Activated T-cell treated with anti-CD3 and anti-CD28 coated beads, Interleukin-2, amount 50 U/mL, for 72 hours (primary cell): ENCODE results near the gene CDK10. TPM values are rescaled to one million over a fixed set of nuclear protein-coding genes. Genes with fewer than 3 reads are reported as not detected.
A peak's percentile ranks its signal among the peaks of the same experiment; 100 is the strongest.

Experiments
- ATAC-seq, 2 donors: fragments of 150-1000 bp; cut with Tn5 transposase; replicated peaks in 1 of 2; 2 replicates each; pipeline ENCODE4 v1.10.0; 2021; ENCODE audit warnings: moderate library complexity in 2 of 2, mild to moderate bottlenecking in 1 of 2
- DNase-seq, 2 donors: peaks; one replicate each; pipeline ENCODE4 v3.0.0; 2021 to 2022; ENCODE audit warnings: mixed read lengths in 1 of 2
- H3K27ac Mint-ChIP-seq: one replicate; pipeline ENCODE4 v1.8.0; 2022; ENCODE audit warnings: mild to moderate bottlenecking, moderate library complexity, mixed read lengths
- H3K27me3 Mint-ChIP-seq: one replicate; pipeline ENCODE4 v1.8.0; 2022; ENCODE audit warnings: low read depth, mixed read lengths
- H3K36me3 Mint-ChIP-seq, 2 donors: one replicate each; pipeline ENCODE4 v1.8.0; 2022; ENCODE audit warnings: mixed read lengths in 2 of 2, mild to moderate bottlenecking in 1 of 2; ENCODE audit not compliant: insufficient read depth in 2 of 2
- H3K4me1 Mint-ChIP-seq: one replicate; pipeline ENCODE4 v1.8.0; 2022; ENCODE audit warnings: low read depth, mixed read lengths
- H3K4me3 Mint-ChIP-seq, 2 donors: one replicate each; pipeline ENCODE4 v1.8.0; 2022; ENCODE audit warnings: mild to moderate bottlenecking in 2 of 2, mixed read lengths in 2 of 2, moderate library complexity in 2 of 2
- H3K9me3 Mint-ChIP-seq, 2 donors: one replicate each; pipeline ENCODE4 v1.8.0; 2022; ENCODE audit warnings: mixed read lengths in 2 of 2
- total RNA-seq, 2 donors: library from RNA; stranded (reverse); gene quantifications; one replicate each; pipeline ENCODE4 v1.2.3, GENCODE V29; 2022

The CDK10 gene
- total RNA-seq, 2 donors from 2014 or later, result 66.6 to 83.2 TPM

DNA sequence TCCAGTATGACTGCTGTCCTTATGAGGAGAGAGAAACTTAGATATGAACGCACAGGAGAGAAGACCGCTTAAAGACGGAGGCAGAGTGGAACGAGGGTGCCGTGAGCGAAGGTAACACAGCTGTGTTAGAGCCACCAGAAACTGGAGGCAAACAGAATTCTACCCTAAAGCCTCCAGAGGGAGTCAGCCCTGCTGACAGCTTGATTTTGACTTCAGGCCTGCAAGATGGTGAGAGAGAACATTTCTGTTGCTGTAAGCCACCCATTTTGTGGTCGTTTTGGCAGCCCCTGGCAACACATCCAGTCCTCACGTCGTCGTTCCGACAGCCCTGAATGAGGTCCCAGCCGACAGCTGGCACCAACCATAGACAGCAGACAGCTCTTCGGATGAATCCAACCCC, 17.8 kb downstream of the CDK10 start:
- H3K36me3 Mint-ChIP-seq, result no peaks in the 10 kb centered on the region
- H3K4me1 Mint-ChIP-seq, result peaks cover 19% of the 10 kb centered on the region
- no peaks in the 10 kb centered on the region for H3K9me3 Mint-ChIP-seq
- ATAC-seq, result no peak
- H3K27me3 Mint-ChIP-seq, result no peaks in the 10 kb centered on the region
- no peak overlapping the region for H3K27ac Mint-ChIP-seq
- no peak overlapping the region for H3K4me3 Mint-ChIP-seq
- DNase-seq, result no peak

DNA sequence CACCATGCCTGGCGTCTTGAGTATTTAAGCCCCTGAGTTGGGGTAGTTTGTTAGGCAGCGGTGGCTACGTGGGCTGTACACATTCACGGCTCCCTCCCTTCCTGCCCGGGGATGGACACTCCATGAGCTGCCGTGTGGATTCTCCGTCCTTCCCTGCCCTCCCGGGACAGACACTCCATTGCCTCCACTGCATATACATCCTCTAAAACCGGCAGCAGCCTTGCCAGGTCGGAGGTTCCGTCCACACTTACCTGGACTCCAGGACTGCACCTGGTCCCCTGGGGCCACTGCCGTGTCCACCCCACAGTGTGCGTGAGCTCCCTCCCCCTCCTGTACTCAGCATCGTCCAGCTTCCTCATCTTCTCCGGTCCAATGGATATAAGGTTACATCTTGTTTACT, 18.5 kb downstream of the CDK10 start:
- no peaks in the 10 kb centered on the region for H3K27me3 Mint-ChIP-seq
- no peaks in the 10 kb centered on the region for H3K36me3 Mint-ChIP-seq
- H3K4me3 Mint-ChIP-seq, result no peak overlapping the region
- no peak for ATAC-seq
- H3K27ac Mint-ChIP-seq, result no peak overlapping the region
- peaks cover 17% of the 10 kb centered on the region for H3K4me1 Mint-ChIP-seq
- DNase-seq, result no peak
- no peaks in the 10 kb centered on the region for H3K9me3 Mint-ChIP-seq

DNA sequence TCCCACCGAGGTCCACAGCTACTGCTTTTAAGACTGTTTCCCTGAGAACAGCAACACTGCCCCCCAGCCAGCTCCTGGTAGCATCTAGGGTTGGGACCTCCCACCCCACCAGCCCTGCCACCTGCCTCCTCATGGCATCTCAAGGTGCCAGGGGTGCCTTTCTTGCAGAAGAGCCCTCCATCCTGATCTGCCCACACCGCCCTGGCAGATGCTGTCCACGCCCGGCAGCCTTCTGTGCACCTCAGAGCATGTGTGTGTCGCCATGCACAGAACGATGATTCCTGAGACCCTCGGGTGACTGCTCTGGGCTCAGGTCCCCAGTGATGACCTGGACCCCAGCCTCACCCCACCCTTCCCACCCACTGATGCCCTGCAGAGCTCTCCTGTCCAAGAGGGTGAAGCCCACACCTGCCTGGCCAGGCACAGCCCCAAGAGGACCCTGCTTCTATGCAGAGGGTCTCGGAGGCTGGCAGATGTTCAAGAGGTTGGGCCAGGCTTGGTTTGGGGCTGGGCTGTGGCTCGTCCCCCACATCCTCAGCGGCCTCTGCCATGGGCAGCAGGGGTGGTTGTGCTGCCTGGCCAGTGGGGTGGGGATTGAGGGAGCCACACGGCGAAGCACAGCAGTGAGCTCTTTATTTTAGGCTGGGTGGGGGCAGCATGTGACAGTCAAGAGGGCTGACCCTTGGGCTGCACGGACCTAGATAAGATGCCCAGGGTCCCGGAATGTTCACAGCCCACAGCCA, 20.2 kb downstream of the CDK10 start:
- H3K36me3 Mint-ChIP-seq, result no peaks in the 10 kb centered on the region
- H3K4me3 Mint-ChIP-seq, result peak overlapping the region; percentile 36 to 70
- no peak overlapping the region for H3K27ac Mint-ChIP-seq
- H3K27me3 Mint-ChIP-seq, result no peaks in the 10 kb centered on the region
- H3K9me3 Mint-ChIP-seq, result no peaks in the 10 kb centered on the region
- ATAC-seq, result no peak
- peaks cover 15% of the 10 kb centered on the region for H3K4me1 Mint-ChIP-seq
- DNase-seq, result no peak

DNA sequence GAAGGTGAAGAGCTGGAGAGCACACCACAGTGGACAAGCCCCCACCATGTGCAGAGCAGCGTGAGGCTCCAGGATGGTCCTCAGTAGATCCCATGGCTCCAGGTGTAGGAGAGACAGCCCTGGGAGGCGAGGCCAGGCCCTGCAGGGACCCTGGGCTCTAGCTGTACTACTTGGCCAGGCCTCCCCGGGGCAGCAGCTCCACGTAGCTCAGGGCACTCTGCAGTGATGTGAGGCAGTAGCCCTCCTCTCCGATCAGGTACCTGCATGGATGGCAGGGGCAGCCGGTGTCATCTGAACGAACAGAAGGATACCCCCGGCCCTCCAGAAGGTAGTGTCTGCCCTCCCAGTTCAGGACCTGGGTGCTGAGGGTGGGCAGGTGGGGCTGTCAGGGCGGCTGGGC, 21.2 kb downstream of the CDK10 start:
- Mint-ChIP-seq H3K4me1 (peaks cover 9% of the 10 kb centered on the region), H3K9me3 (no peaks in the 10 kb centered on the region), H3K36me3 (no peaks in the 10 kb centered on the region), H3K4me3 (no peak overlapping the region), H3K27ac (no peak overlapping the region), H3K27me3 (no peaks in the 10 kb centered on the region)
- no peak for ATAC-seq
- DNase-seq, result no peak

DNA sequence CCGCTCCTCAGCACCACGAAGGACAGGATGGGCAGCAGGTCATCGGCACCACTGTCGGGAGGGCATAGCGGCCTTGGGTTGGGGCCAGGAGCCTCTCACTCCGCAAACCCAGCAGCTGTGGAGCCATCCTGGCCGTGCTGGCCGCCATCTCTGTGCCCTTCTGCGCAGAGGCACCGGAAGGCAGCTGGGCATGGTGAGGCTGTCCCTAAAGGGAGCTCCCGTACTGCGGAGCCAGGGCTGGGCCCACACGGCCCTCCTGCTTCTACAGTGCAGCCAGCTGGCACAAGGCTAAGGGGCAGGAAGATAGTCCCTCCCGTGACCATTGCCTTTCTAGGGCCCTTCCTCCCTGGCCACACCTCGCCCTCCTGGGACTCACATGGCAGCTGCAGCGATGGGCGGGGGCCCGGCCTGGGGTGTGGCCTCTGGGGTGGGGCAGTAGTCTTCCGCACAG, 22.0 kb downstream of the CDK10 start:
- H3K9me3 Mint-ChIP-seq, result no peaks in the 10 kb centered on the region

DNA sequence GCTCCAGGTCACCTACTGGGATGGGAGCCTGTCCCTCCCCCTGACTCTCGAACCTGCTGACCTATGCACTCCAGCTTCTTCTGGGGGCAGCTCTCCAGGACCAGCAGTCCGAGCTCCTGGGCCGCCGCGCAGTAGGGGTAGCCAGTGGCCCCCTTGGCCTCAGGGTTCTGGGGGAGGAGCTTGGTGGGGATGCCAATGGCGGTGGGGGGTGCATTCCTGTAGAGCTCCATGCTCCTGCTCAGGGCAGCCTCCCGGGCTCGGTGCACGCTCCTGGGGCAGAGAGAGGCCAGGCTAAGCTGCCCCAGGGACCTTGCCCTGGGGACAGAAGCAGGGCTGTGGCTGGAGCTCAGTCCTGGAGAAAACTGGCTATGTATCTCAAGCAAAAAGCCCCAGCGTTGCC, 22.7 kb downstream of the CDK10 start:
- no peak for ATAC-seq
- H3K9me3 Mint-ChIP-seq, result no peaks in the 10 kb centered on the region
- peaks cover 12% of the 10 kb centered on the region for H3K4me1 Mint-ChIP-seq
- no peak overlapping the region for H3K27ac Mint-ChIP-seq
- DNase-seq, result no peak
- no peaks in the 10 kb centered on the region for H3K27me3 Mint-ChIP-seq
- H3K4me3 Mint-ChIP-seq, result no peak overlapping the region
- peaks cover 0 to 2% of the 10 kb centered on the region in 2 donors for H3K36me3 Mint-ChIP-seq

More for the DNA sequence above, 22.0 kb downstream of the CDK10 start:
- Mint-ChIP-seq H3K27me3 (no peaks in the 10 kb centered on the region), H3K36me3 (no peaks in the 10 kb centered on the region), H3K4me3 (no peak overlapping the region), H3K27ac (no peak overlapping the region), H3K4me1 (peaks cover 8% of the 10 kb centered on the region)
- no peak for DNase-seq
- no peak for ATAC-seq

DNA sequence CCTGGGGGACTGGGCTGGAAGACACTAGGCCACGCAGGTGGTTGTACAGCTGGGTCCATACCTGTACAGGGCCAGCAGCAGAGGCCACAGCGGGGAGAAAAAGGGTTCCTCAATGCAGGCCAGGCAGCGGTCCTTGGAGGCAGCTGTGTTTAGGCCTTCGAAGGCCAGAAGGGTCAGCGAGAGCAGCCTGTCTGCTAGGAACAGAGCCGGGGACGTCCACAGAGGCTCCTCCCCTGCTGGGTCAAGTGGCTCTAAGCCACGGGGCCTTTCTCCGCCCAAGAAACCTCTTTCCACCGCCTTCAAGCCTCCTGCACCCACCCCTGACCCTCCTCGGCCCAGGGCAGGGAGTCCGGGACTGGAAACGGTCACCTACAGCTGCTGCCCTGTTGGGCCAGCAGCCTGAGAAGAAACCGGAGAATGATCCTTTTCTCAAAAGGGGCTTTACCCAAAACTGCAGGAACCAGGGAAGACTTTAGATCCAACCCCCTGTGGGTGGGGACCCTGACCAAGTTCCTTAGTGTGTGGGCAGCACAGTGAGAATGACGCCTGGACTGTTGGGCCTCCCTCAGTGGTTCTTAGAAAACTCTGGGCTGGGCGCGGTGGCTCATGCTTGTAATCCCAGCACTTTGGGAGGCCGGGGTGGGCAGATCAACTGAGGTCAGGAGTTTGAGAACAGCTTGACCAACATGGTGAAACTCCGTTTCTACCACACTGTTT, 23.4 kb downstream of the CDK10 start:
- Mint-ChIP-seq H3K27me3 (no peaks in the 10 kb centered on the region), H3K4me3 (peak overlapping the region in 1 of 2 donors; percentile 40), H3K9me3 (no peaks in the 10 kb centered on the region), H3K27ac (no peak overlapping the region), H3K4me1 (peaks cover 19% of the 10 kb centered on the region), H3K36me3 (peaks cover under 1 to 5% of the 10 kb centered on the region in 2 donors)
- DNase-seq (no peak), ATAC-seq (no peak)

DNA sequence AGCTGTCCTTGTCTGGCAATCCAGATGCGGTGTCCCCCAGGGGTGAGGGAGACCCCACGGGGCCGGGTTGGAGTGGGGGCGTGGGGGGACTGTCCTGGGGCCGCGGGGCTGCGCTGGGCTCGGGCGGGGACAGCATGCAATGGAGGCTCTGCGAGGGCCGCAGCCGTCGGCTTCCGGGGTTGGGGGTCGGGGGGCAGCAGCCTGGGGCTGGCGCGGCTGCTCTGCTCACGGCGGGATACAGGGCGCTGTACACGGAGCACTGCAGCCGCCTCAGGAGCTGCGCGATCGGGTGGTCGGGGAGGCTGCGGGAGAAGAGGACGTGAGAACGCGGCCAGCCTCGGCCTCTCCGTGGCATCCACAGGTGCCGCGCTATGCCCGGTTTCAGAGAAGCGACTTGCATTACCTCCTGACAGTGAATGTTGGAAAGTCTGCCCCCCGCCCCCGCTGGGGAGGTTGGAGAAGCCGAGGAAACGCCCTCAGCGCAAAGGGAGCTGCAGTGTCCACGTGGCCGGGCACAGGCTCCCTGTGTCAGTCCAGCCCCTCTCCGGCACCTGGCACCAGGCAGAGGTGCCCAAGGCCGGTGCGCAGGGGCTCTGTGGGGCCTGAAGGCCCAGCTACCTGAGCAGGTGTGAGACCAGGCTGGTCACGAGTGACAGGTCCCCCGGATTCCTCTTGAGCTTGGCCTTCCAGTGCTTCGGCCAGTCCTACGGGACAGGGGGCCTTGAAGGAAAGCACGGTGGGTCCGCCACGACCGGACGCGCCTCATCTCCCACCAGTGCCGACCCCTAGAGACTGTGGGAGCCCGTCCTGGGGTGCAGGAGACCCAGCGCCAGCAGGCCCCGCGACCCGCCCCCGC, 24.4 kb downstream of the CDK10 start:
- no peak overlapping the region for H3K27ac Mint-ChIP-seq
- no peak overlapping the region for H3K4me3 Mint-ChIP-seq

DNA sequence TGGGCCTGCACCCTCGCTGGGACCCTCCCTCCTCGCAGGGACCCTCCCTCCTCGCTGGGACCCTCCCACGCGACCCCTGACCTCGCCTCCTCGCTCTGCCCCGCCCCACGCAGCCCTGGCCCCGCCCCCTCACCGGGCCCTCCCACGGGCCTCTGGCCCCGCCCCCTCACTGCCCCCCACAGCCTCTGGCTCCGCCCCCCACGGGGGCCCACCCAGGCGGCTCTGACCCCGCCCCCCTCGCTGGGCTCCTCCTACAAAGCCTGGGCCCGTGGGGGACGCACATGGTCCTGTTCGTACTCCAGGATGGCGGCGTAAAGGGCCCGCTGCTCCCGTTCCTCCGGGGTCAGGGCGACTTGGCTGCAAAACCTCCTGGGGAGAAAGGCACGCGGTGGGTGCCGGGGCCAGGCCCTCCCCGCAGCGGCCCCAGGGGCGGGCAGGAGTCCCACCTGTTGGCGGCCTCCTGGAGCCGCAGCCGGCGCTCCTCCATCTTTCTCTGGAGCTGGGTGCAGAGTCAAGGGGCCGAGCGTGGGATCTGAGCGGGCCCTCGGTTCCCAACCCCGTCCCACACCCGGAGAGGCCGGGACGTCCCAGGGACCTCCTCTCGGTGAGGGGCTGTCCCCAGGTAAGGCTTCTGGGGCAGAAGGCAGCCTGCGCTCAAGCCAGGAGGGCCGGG, 25.2 kb downstream of the CDK10 start:
- ATAC-seq, result peak; percentile 77 to 78
- H3K27me3 Mint-ChIP-seq, result no peaks in the 10 kb centered on the region
- no peak overlapping the region for H3K27ac Mint-ChIP-seq
- H3K4me3 Mint-ChIP-seq, result peak overlapping the region; percentile 79 to 85
- peaks cover 2 to 10% of the 10 kb centered on the region in 2 donors for H3K36me3 Mint-ChIP-seq
- peaks cover 12% of the 10 kb centered on the region for H3K4me1 Mint-ChIP-seq
- H3K9me3 Mint-ChIP-seq, result no peaks in the 10 kb centered on the region
- peak; percentile 67 to 73 for DNase-seq

More for the DNA sequence above, 24.4 kb downstream of the CDK10 start:
- ATAC-seq (peak in 1 of 2 donors; percentile 3), DNase-seq (no peak)
- Mint-ChIP-seq H3K36me3 (peaks cover 2 to 7% of the 10 kb centered on the region in 2 donors), H3K27me3 (no peaks in the 10 kb centered on the region), H3K9me3 (no peaks in the 10 kb centered on the region), H3K4me1 (peaks cover 16% of the 10 kb centered on the region)

DNA sequence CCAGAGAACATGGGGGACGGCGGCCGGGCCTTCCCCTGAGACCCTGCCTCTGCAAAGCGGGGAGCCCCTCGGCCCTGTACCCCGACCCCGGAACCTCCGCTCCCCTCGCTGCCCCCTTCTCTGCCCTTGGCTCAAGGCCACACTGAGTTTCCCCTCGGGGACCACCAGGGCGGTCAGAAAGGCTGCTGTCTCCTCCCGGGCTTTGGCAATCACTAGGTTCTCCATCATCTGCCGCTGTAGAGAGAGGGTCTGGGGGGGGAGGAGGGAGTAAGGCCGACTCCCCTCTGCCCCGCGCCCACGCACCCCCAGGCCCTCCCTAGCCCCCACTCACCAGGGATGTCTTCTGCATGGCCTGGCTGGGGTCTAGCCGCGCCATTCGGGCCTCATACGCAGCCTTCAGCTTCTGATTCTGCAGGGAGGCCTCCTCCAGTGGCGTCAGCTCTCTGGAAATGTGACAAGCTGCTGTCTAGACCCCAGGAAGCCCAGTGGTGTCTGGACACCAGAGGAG, 25.8 kb downstream of the CDK10 start:
- ATAC-seq (peak in 1 of 2 donors; percentile 6), DNase-seq (no peak)
- H3K36me3 Mint-ChIP-seq, result peaks cover 2 to 12% of the 10 kb centered on the region in 2 donors
- no peak overlapping the region for H3K27ac Mint-ChIP-seq
- H3K27me3 Mint-ChIP-seq, result no peaks in the 10 kb centered on the region
- H3K4me3 Mint-ChIP-seq, result peak overlapping the region; percentile 79 to 85
- no peaks in the 10 kb centered on the region for H3K9me3 Mint-ChIP-seq
- peaks cover 12% of the 10 kb centered on the region for H3K4me1 Mint-ChIP-seq

DNA sequence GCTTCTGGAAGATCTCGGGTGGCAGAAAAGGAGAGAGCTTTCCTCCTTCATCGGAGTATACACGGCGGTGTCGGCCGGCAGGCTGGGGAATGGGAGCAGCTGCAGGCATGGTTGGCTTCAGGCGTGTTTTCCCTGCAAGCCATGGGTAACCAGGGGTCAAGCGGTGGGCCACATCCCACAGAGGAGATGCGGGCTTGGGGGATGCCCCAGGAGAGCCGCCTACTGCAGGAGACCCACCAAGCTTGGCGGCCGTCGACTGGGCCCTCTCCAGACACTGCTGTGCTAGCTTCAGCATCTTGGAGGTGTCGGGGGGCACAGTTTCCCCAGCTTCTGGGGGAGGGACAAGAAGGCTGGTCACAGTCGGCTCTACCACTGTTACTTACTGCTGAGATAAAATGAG, 30.0 kb downstream of the CDK10 start:
- no peak for DNase-seq
- Mint-ChIP-seq H3K4me1 (peaks cover 33% of the 10 kb centered on the region), H3K4me3 (no peak overlapping the region), H3K27me3 (no peaks in the 10 kb centered on the region), H3K9me3 (no peaks in the 10 kb centered on the region), H3K27ac (no peak overlapping the region), H3K36me3 (peaks cover 2 to 17% of the 10 kb centered on the region in 2 donors)
- ATAC-seq, result no peak

DNA sequence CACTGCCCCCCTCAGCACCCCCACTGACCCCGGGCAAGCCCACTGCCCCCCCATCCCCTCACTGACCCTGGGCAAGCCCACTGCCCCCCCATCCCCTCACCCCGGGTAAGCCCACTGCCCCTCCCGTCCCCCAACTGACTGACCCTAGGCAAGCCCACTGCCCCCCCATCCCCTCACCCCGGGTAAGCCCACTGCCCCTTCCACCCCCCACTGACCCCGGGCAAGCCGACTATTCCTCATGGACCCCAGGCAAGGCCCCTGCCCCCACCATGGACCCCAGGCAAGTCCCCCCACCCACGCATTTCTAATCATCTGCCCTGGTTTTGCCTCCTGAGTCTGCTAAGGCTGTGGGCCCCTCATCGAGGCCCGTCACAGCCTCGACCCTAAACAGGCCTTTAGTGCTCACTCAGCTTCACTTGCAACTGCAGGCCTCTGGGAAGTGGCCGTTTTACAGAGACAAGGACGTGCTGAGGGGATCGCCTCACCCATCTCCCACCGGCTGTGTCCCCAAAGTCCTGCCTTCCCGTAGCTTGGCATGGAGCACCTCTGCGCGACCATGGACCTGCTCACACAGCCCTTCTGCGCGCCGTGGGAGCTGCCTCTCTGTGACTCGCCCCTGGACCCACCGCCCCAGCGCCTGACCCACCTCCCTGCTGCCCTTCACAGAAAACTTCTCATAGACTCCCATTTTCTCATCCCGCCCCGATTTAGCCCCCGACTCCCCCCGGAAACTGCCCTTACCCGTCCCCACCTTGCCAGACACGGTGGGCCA, 30.6 kb downstream of the CDK10 start:
- H3K4me3 Mint-ChIP-seq, result no peak overlapping the region
- peaks cover 33% of the 10 kb centered on the region for H3K4me1 Mint-ChIP-seq
- peaks cover 2 to 17% of the 10 kb centered on the region in 2 donors for H3K36me3 Mint-ChIP-seq
- no peaks in the 10 kb centered on the region for H3K27me3 Mint-ChIP-seq
- no peaks in the 10 kb centered on the region for H3K9me3 Mint-ChIP-seq
- no peak overlapping the region for H3K27ac Mint-ChIP-seq
- DNase-seq (no peak), ATAC-seq (no peak)
